ENCODE results near the gene DEF6.

GRCh38 chr6:35368038-35368887, 70.6 kb downstream of the DEF6 start:
- TF ChIP-seq POLR2AphosphoS5 (IDR thresholded peaks at IDR 0.05; ENCODE audit: low read depth, low read length) (no peak), ELF1 (IDR thresholded peaks at IDR 0.05) (no peak; the same call in 1 of the 2 replicates), CTCF (IDR thresholded peaks at IDR 0.05) (no peak), RXRA (IDR thresholded peaks at IDR 0.05; ENCODE audit: borderline replicate concordance, low read depth) (no peak), SMC3 (IDR thresholded peaks at IDR 0.05; ENCODE audit: low read depth, low read length) (no peak), JUND (IDR thresholded peaks at IDR 0.05) (no peak), TAF1 (IDR thresholded peaks at IDR 0.05; ENCODE audit: borderline replicate concordance, low read depth, low read length) (no peak), PBX3 (IDR thresholded peaks at IDR 0.05) (no peak), TCF12 (IDR thresholded peaks at IDR 0.05) (no peak)
